Activated naive CD4-positive, alpha-beta T cell treated with anti-CD3 and anti-CD28 coated beads for 36 hours (primary cell): Measurements from ENCODE around the gene PTPRM. TPM values are rescaled to one million over a fixed set of nuclear protein-coding genes. Genes with fewer than 3 reads are reported as not detected.

ENCODE experiments used
- CTCF ChIA-PET: fragments of 350-600 bp; sonication (Branson Sonifier 250); formaldehyde crosslinking; loops from one replicate; lab custom pipeline; 2021; ENCODE audit warnings: antibody characterized with exemption; lab: Charles Lee
- DNase-seq: peaks from one replicate; pipeline ENCODE4 v3.0.0-alpha.2; 2020
- H3K27ac Mint-ChIP-seq: one replicate; pipeline ENCODE4 v1.8.0; 2021; ENCODE audit warnings: mild to moderate bottlenecking, mixed read lengths
- H3K27me3 Mint-ChIP-seq: one replicate; pipeline ENCODE4 v1.8.0; 2021; ENCODE audit warnings: low read depth, mixed read lengths
- H3K36me3 Mint-ChIP-seq: one replicate; pipeline ENCODE4 v1.8.0; 2021; ENCODE audit warnings: low read depth, mixed read lengths
- H3K4me1 Mint-ChIP-seq: one replicate; pipeline ENCODE4 v1.8.0; 2021; ENCODE audit warnings: low read depth, mixed read lengths
- H3K4me3 Mint-ChIP-seq: one replicate; pipeline ENCODE4 v1.8.0; 2021; ENCODE audit warnings: mild to moderate bottlenecking, moderate library complexity, mixed read lengths
- H3K9me3 Mint-ChIP-seq: one replicate; pipeline ENCODE4 v1.8.0; 2021; ENCODE audit warnings: mixed read lengths
- intact Hi-C: fragments of 100-400 bp; cut with micrococcal nuclease; formaldehyde crosslinking; loops from one replicate; pipeline ENCODE4 v1.15.1; 2023
- total RNA-seq, 2 experiments: library from RNA; stranded (reverse); gene quantifications; one replicate each; pipeline ENCODE4 v1.2.3, GENCODE V29; 2021

Gene PTPRM
- total RNA-seq, 2 experiments from 2014 or later, result 4.3 to 6.1 TPM

DNA sequence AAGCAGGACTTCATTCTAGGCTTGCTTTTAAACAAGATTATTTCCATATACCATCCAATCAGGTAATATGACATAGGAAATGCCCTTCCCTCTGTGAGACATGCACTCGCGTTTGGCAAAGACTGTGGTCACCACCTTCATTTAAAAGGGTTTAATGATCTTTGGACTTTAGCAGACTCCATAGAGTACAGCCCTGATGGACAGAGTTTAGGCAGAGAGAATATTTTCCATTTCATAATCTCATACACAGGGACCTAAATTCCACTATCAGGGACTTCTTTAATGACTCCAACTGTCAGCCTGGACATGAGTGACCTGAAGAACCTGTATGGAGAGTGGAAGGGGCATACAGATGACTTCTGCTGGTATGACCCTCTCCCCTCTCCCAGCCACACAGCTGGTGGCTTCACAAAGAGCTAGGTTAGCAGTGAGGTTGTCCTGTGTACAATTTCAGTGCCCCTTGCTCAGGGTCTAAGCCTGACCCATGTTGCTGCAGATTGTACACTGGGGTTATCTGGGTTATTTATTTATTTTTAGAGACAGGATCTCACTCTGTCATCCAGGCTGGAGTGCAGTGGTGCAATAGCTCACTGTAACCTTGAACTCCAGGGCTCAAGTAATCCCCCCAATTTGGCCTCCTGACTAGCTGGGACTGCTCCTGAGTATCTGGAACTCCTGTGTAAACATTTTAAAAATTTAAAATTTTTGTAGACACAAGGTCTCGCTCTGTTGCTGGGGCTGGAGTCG lies 59.2 kb downstream of the PTPRM start:
- no peaks in the 10 kb centered on the region for H3K4me1 Mint-ChIP-seq

DNA sequence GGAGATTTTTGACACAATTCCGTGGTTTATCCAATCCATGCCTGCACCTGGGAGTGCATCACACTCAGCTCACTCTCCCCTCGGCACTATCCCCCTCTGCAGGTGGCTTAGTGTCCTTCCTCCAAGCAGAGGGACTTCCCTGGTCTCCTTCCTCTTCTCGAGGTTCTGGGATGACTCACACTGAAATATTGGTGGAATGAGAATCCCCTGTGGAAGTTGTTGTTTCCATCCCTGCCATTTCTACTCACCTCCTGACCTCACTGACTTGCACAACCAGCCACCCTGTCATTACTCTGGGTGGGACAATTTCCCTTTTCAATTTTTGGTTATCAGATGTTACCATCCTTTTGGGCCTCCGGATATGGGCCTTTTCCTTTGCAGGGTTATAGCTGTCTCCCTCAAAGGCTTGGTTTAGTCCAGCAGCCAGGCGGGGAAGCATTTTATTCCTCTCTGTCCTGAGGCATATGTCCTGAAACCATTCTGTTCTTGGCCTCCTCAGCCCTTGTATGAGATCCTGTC lies 59.9 kb downstream of the PTPRM start:
- no peaks in the 10 kb centered on the region for H3K27me3 Mint-ChIP-seq
- intact Hi-C loops, result no loop called here
- no peaks in the 10 kb centered on the region for H3K4me1 Mint-ChIP-seq
- no peak overlapping the region for H3K27ac Mint-ChIP-seq
- CTCF ChIA-PET, result no interaction called here
- no peak for DNase-seq
- no peaks in the 10 kb centered on the region for H3K36me3 Mint-ChIP-seq
- no peaks in the 10 kb centered on the region for H3K9me3 Mint-ChIP-seq
- no peak overlapping the region for H3K4me3 Mint-ChIP-seq

More for the DNA sequence above, 59.2 kb downstream of the PTPRM start:
- CTCF ChIA-PET, result no interaction called here
- intact Hi-C loops, result no loop called here
- H3K4me3 Mint-ChIP-seq, result no peak overlapping the region
- no peak overlapping the region for H3K27ac Mint-ChIP-seq
- no peaks in the 10 kb centered on the region for H3K36me3 Mint-ChIP-seq
- H3K9me3 Mint-ChIP-seq, result no peaks in the 10 kb centered on the region
- H3K27me3 Mint-ChIP-seq, result no peaks in the 10 kb centered on the region
- DNase-seq, result no peak

- Mint-ChIP-seq H3K36me3 (no peaks in the 10 kb centered on the region), H3K9me3 (no peaks in the 10 kb centered on the region), H3K4me3 (no peak overlapping the region), H3K4me1 (no peaks in the 10 kb centered on the region), H3K27ac (no peak overlapping the region), H3K27me3 (no peaks in the 10 kb centered on the region)
- no peak for DNase-seq
- intact Hi-C loops, result no loop called here
- CTCF ChIA-PET, result no interaction called here
Observed at GRCh38 chr18:7629416-7629815, 62.3 kb downstream of the PTPRM start.

- no peaks in the 10 kb centered on the region for H3K36me3 Mint-ChIP-seq
- intact Hi-C loops, result no loop called here
- CTCF ChIA-PET, result interaction anchor here (0.6 kb wide), 1 partner anchor 221 kb away, joined by 6 read pairs; no protein-coding TSS in a partner anchor
- no peaks in the 10 kb centered on the region for H3K4me1 Mint-ChIP-seq
- no peak overlapping the region for H3K27ac Mint-ChIP-seq
- no peaks in the 10 kb centered on the region for H3K9me3 Mint-ChIP-seq
- DNase-seq, result no peak
- H3K4me3 Mint-ChIP-seq, result no peak overlapping the region
- no peaks in the 10 kb centered on the region for H3K27me3 Mint-ChIP-seq
Observed at GRCh38 chr18:7630731-7631442, 63.8 kb downstream of the PTPRM start.

DNA sequence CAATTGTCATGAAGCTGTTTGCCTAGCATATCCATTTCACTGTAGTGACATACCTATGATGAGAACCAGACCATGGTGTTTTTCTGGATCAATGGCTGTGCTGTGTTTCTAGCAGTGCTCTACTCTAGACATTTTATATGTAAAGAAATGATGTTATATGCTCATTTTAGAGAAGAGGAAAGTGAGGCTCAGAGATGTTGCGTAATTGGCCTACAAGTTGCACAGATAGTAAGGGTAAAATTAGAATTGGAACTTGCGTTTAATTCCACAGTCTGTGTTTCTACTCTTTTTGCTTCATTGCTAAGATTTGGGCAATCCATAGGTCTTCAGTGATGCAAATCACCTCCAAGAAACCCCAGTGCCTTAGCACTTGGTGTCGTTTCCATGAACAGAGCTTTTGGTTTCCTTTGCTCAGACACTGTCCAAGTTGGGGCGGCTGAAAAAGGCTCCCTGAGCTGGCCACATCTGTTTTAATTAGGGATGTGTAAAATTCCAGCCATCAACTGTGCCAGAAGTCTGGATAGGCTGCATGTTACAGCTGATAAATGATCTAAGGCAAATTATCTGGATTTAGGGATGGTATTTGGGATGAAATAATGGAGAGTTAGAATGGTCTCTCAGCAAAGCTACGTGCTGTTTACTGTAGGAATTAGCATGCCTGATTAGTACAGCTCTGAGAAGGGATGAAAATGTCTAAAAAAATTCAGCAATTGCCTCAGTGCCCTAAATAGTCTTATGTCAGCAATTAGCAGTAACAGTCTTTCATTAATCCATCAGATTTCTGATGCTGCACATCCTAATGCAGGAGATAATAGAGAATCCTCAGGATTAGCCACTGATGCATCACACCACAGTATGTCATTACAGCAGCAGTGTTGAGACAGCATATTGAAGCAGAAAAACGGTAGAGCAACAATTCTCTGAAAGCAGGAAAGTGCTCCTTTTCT lies 65.3 kb downstream of the PTPRM start:
- no peak for DNase-seq
- intact Hi-C loops, result no loop called here
- H3K9me3 Mint-ChIP-seq, result no peaks in the 10 kb centered on the region
- no peaks in the 10 kb centered on the region for H3K27me3 Mint-ChIP-seq
- CTCF ChIA-PET, result no interaction called here
- no peak overlapping the region for H3K27ac Mint-ChIP-seq
- H3K36me3 Mint-ChIP-seq, result no peaks in the 10 kb centered on the region
- H3K4me1 Mint-ChIP-seq, result no peaks in the 10 kb centered on the region
- H3K4me3 Mint-ChIP-seq, result no peak overlapping the region

DNA sequence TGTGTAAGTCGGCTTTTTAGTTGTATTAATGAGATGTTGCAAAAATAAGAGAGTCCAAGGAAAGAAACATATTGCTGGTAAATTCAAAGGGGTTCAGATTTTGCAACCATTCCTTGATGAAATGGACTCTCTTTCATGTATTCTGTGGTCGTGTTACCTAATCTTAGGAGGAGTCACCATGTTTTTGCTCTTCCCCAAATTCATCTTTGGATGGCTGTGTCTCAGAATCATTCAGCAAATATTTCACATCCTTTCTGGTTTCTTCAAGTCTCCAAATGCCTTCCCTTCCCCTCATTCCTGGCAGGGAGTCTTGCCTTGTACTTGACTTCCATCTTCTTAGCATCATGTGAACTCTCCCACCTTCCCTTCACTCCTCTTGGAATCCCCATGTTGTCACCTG lies 66.1 kb downstream of the PTPRM start:
- H3K27me3 Mint-ChIP-seq, result no peaks in the 10 kb centered on the region

DNA sequence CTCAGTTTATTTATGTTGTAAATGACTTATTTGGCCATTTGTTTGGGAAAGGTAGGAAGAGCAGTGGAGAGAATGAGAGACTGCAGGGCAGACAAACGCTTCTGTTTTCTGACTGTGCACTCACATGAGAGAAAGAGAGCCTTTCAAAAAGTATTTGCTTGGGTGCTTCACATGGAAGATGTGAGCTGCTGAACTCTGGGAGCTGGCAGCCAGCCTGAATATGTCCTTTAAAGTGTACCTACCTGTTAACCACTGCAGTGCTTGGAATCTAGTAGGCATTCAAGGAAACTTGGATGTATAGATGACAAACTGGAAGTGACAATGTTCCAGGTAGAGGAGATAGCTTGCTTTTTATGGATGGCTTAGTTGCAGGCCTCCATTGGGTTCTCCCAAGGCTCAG lies 68.8 kb downstream of the PTPRM start:
- Mint-ChIP-seq H3K9me3 (no peaks in the 10 kb centered on the region), H3K36me3 (no peaks in the 10 kb centered on the region), H3K27ac (no peak overlapping the region), H3K4me3 (no peak overlapping the region), H3K27me3 (no peaks in the 10 kb centered on the region), H3K4me1 (no peaks in the 10 kb centered on the region)
- intact Hi-C loops, result no loop called here
- no peak for DNase-seq
- CTCF ChIA-PET, result no interaction called here

More for the DNA sequence above, 66.1 kb downstream of the PTPRM start:
- DNase-seq, result no peak
- Mint-ChIP-seq H3K9me3 (no peaks in the 10 kb centered on the region), H3K4me3 (no peak overlapping the region), H3K4me1 (no peaks in the 10 kb centered on the region), H3K36me3 (no peaks in the 10 kb centered on the region), H3K27ac (no peak overlapping the region)
- intact Hi-C loops, result no loop called here
- CTCF ChIA-PET, result no interaction called here

- no peaks in the 10 kb centered on the region for H3K9me3 Mint-ChIP-seq
- CTCF ChIA-PET, result no interaction called here
- no peaks in the 10 kb centered on the region for H3K27me3 Mint-ChIP-seq
- no peak overlapping the region for H3K27ac Mint-ChIP-seq
- no peaks in the 10 kb centered on the region for H3K4me1 Mint-ChIP-seq
- intact Hi-C loops, result no loop called here
- DNase-seq, result no peak
- H3K36me3 Mint-ChIP-seq, result no peaks in the 10 kb centered on the region
- H3K4me3 Mint-ChIP-seq, result no peak overlapping the region
Observed at GRCh38 chr18:7637269-7637668, 70.2 kb downstream of the PTPRM start.

GRCh38 chr18:7638321-7638720 lies 71.2 kb downstream of the PTPRM start:
- no peak for DNase-seq
- CTCF ChIA-PET, result no interaction called here
- no peaks in the 10 kb centered on the region for H3K27me3 Mint-ChIP-seq
- intact Hi-C loops, result no loop called here
- no peaks in the 10 kb centered on the region for H3K36me3 Mint-ChIP-seq
- no peaks in the 10 kb centered on the region for H3K9me3 Mint-ChIP-seq
- no peaks in the 10 kb centered on the region for H3K4me1 Mint-ChIP-seq
- no peak overlapping the region for H3K27ac Mint-ChIP-seq
- H3K4me3 Mint-ChIP-seq, result no peak overlapping the region

DNA sequence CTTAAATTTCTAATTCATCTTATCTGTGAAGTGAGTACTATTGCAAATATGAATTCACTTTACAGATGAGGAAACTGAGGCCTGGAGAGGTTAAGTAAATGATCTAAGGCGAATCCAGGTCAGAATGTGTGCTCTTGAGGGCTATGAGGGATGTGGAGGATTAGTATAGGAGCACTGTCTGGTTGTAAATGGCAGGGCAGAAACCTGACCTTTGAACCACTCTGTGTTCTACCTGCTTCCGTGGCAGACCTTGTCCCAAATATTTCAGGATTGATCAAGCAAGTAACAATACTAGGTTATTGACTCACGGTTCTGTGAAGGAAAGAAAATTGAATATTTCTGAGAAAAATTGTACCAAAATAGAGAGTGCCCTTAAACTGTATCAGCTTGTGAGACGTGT lies 74.7 kb downstream of the PTPRM start:
- DNase-seq, result no peak
- CTCF ChIA-PET, result no interaction called here
- Mint-ChIP-seq H3K4me1 (no peaks in the 10 kb centered on the region), H3K27me3 (no peaks in the 10 kb centered on the region), H3K36me3 (no peaks in the 10 kb centered on the region), H3K27ac (no peak overlapping the region), H3K4me3 (no peak overlapping the region), H3K9me3 (no peaks in the 10 kb centered on the region)
- intact Hi-C loops, result no loop called here

- intact Hi-C loops, result no loop called here
- no peak for DNase-seq
- no peaks in the 10 kb centered on the region for H3K9me3 Mint-ChIP-seq
- H3K4me1 Mint-ChIP-seq, result no peaks in the 10 kb centered on the region
- CTCF ChIA-PET, result no interaction called here
- H3K27ac Mint-ChIP-seq, result no peak overlapping the region
- H3K36me3 Mint-ChIP-seq, result no peaks in the 10 kb centered on the region
- H3K4me3 Mint-ChIP-seq, result no peak overlapping the region
- H3K27me3 Mint-ChIP-seq, result no peaks in the 10 kb centered on the region
Observed at GRCh38 chr18:7642331-7642890, 75.3 kb downstream of the PTPRM start.

DNA sequence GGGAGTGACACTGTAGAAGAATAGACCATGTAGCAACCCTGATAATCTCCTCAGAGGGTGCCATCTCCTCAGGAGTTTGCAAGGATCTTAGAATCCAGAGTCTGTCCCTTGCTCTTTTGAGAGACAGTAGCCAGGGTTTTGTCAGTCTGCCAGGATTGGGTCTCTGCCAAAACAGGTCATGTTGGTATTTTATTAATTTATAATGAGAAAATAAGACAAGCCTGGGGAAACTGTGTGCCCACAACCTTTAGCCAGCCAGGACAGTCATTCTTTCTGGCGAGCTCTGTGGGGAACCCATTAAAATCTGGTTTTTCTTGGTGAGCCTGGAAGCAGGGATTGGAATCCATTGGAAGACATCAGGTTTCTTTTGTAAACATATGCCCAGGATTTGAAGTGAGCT lies 78.6 kb downstream of the PTPRM start:
- intact Hi-C loops, result no loop called here
- no peaks in the 10 kb centered on the region for H3K36me3 Mint-ChIP-seq
- no peak overlapping the region for H3K27ac Mint-ChIP-seq
- H3K4me1 Mint-ChIP-seq, result no peaks in the 10 kb centered on the region
- H3K4me3 Mint-ChIP-seq, result no peak overlapping the region
- H3K27me3 Mint-ChIP-seq, result no peaks in the 10 kb centered on the region
- peaks cover 3% of the 10 kb centered on the region for H3K9me3 Mint-ChIP-seq
- CTCF ChIA-PET, result no interaction called here
- DNase-seq, result no peak
